GM10847 (cell line): ENCODE data around the gene IMMP2L.

Source experiments
- POLR2A ChIP-seq: IDR thresholded peaks from 2 replicates; pipeline ENCODE4 v1.6.1; 2011; ENCODE audit not compliant: insufficient read length; ENCODE audit errors: extremely low read depth

The IMMP2L gene

GRCh38 chr7:111290419-111290818, 271.9 kb downstream of the IMMP2L start:
- no peak for TF ChIP-seq POLR2A

GRCh38 chr7:111282626-111283025, 279.7 kb downstream of the IMMP2L start:
- no peak for TF ChIP-seq POLR2A

- TF ChIP-seq POLR2A = no peak
These were observed 287.4 kb downstream of the IMMP2L start for GRCh38 chr7:111274857-111275256.

- TF ChIP-seq POLR2A = no peak
These were observed 290.2 kb downstream of the IMMP2L start for GRCh38 chr7:111272092-111272491.

GRCh38 chr7:111268941-111269340, 293.4 kb downstream of the IMMP2L start:
- no peak for TF ChIP-seq POLR2A

GRCh38 chr7:111266613-111267012, 295.7 kb downstream of the IMMP2L start:
- no peak for TF ChIP-seq POLR2A

- no peak for TF ChIP-seq POLR2A
These were observed 296.9 kb downstream of the IMMP2L start for GRCh38 chr7:111265394-111265793.

- no peak for TF ChIP-seq POLR2A
These were observed 297.3 kb downstream of the IMMP2L start for GRCh38 chr7:111264981-111265380.

GRCh38 chr7:111264111-111264868, 298.0 kb downstream of the IMMP2L start:
- no peak for TF ChIP-seq POLR2A

GRCh38 chr7:111262293-111263116, 299.8 kb downstream of the IMMP2L start:
- no peak for TF ChIP-seq POLR2A

- no peak for TF ChIP-seq POLR2A
These were observed 300.8 kb downstream of the IMMP2L start for GRCh38 chr7:111261496-111261895.

GRCh38 chr7:111259991-111260390, 302.3 kb downstream of the IMMP2L start:
- TF ChIP-seq POLR2A = no peak

GRCh38 chr7:111256391-111256790, 305.9 kb downstream of the IMMP2L start:
- no peak for TF ChIP-seq POLR2A

- no peak for TF ChIP-seq POLR2A
These were observed 306.7 kb downstream of the IMMP2L start for GRCh38 chr7:111255576-111255975.

- TF ChIP-seq POLR2A = no peak
These were observed 320.0 kb downstream of the IMMP2L start for GRCh38 chr7:111242141-111242755.

GRCh38 chr7:111240371-111240770, 321.9 kb downstream of the IMMP2L start:
- no peak for TF ChIP-seq POLR2A
